WI38 (cell line): ENCODE measurements around the gene PDE4DIP.
"Not testable (repeated sequence)": the region's sequence is repeated elsewhere in the genome, so short reads cannot be mapped to it uniquely, and the experiment has no call there.

ENCODE experiments used
- H3K4me3 ChIP-seq: 2 replicates; pipeline ENCODE4 v1.5.1; 2011; ENCODE audit warnings: low read depth, mild to moderate bottlenecking, control low read depth, low read length

Gene PDE4DIP

GRCh38 chr1:148969126-148969525 lies 124.9 kb downstream of the PDE4DIP start:
- H3K4me3 ChIP-seq = not testable (repeated sequence)

GRCh38 chr1:148975453-148975852 lies 131.2 kb downstream of the PDE4DIP start:
- not testable (repeated sequence) for H3K4me3 ChIP-seq

DNA sequence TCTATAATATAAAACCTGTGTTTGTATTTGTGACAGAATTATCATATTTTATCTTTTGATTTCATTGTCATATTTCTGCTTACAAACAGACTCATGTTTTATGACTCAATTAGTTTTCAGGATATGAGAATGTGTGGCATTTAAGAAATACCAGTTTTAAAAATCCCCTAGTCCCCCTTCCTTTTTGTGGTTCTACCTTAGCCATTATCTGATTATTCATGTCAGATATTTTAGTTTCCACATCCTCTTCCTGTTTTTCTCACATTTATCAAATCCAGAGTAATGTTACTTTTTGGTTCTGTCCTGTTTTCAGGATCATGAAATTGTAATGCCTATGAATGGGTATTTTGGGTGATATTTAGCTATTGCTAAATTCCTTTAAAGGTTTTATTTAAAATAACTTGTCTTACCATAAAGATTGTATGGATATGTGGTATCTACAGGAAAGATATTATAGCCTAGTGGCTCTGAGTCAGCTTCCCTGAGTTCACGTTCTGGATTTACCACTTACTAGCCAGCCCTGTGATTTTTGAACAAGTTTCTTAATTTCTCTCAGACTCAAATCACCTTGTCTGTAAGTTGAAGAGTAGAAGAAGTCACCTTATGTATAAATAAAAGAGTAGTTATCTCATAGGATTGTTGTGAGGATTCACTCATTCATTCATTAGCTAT lies 131.8 kb downstream of the PDE4DIP start:
- not testable (repeated sequence) for H3K4me3 ChIP-seq

DNA sequence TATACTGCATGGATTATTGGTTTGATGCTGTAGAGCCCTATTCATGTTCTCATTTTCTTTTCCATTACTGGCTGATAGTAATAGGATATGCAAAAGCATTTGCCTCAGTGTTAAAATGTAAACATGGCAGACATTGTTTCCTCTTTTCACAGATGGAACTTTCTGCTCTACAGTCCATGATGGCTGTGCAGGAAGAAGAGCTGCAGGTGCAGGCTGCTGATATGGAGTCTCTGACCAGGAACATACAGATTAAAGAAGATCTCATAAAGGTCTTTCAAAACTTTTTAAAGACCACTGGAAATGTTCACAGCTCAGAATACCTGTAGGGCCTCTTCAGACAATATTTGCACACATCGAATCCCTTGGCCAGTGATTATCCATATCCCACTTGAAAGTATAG lies 133.6 kb downstream of the PDE4DIP start:
- not testable (repeated sequence) for H3K4me3 ChIP-seq

- H3K4me3 ChIP-seq = not testable (repeated sequence)
These were observed 145.2 kb downstream of the PDE4DIP start for GRCh38 chr1:148989378-148989777.

DNA sequence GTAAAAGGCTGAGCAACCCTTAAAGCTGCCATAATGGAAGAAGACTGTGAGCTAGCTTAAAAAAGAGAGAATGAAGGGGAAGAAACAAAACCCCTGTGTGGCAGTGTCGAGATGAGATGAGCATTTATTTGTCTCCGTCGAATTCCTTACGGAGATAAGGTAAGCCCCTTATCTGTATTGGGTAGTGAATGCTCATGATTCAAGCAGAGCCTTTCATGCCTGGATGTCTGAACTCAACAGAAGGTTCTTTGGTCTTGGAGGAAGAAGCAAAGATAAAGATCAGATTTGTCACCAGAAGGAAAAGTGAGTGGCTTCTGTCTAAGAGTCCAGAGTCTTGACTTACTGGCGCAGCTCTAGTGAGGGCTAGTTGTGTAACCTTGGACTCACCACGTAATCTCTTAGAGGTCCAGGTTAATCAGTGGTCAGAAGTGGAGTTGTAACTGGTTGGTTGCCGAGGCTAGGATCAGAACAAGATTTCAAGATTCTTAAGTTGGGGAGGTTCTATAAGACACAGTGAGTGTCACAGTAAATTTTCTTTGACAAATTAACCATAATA lies 146.1 kb downstream of the PDE4DIP start:
- not testable (repeated sequence) for H3K4me3 ChIP-seq

DNA sequence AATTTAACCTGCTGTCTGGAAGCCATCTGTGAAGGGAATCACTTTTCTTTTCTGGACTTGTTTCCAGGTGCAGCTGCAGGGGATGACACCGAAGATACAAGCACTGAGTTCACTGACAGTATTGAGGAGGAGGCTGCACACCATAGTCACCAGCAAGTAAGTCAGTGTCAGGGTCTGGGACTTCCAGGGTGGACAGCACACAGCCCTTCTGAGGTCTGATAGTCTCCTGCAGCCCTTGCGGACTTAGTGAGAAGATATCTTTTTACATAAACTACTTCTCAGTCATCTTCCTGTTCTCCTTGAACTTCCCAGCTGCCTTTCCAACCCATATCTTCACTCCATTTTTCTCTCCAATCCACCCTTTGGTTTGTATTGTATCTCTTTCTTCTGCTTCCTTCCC lies 147.6 kb downstream of the PDE4DIP start:
- not testable (repeated sequence) for H3K4me3 ChIP-seq

DNA sequence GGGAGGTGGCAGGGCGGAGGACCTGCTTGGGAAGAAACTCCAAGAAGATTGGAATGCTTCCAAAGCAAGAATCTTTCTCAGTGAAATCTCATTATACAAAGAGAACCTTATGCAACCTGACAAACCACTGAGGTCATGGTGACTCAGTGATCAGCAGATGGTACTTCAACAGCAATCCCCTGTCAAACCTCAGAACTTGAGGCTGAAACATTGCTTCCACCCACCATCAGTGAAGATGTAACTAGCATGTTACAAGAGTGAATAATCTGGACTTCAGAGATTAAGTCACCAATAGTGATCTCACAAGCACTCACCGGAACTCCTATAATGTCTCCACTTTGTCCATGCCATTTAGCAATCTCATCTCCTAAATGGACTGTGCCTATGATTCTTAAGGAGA lies 148.1 kb downstream of the PDE4DIP start:
- not testable (repeated sequence) for H3K4me3 ChIP-seq

DNA sequence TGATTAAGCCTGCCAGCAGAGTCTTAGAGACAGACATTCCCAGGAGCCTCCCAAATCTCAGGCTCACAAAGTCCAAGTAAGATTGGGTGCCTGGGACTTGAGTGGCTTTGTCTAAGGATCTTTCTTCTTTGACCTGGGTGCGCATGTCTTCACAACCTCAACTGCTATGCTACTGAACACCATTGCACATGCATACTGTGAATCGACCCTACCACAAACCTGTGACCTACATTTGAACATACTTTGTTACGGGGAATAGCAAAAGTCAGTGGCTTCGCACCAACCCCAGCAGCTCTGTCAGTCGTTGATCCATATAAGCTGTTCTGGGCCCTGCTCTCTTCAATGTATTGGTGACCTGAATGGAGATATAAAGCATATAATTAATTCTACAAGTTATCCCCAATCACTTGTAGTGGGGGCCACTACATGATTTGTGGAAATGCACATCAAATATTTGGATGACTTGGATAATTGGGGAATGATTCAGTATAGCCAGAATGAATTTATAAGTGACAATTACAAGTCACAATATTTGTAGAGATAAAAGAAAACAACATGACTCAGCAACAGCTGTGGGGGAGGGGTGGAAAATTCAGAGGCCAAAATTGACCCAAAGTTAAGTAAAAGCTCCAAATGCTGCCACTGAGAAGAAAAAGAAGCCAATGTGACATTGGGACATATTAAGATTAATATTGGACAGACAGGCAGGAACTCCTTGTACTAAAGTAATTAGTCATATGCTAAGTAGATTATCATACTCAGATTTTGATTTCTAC lies 152.4 kb downstream of the PDE4DIP start:
- H3K4me3 ChIP-seq = not testable (repeated sequence)

- not testable (repeated sequence) for H3K4me3 ChIP-seq
These were observed 153.2 kb downstream of the PDE4DIP start for GRCh38 chr1:148997405-148997804.

- not testable (repeated sequence) for H3K4me3 ChIP-seq
These were observed 158.4 kb downstream of the PDE4DIP start for GRCh38 chr1:149002664-149003063.

DNA sequence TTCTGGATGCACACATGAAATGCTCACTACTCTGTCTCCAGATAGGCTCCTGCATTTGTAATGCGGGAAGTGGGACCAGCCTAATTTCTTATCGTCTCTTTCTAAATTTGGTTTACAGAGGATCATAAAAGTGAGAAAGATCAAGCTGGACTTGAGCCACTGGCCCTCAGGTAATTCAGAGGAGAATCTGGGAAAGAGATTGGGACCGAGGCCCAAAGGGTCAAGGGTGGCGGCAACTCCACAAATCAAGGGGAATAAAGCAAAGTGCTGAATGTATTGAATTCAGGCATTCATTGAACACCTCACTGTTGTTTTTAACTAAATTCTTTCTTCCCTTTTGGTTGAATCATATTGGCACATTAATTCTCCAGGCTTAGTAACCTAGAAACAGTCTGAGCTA lies 164.1 kb downstream of the PDE4DIP start:
- not testable (repeated sequence) for H3K4me3 ChIP-seq

GRCh38 chr1:149008769-149009168 lies 164.5 kb downstream of the PDE4DIP start:
- H3K4me3 ChIP-seq = not testable (repeated sequence)

DNA sequence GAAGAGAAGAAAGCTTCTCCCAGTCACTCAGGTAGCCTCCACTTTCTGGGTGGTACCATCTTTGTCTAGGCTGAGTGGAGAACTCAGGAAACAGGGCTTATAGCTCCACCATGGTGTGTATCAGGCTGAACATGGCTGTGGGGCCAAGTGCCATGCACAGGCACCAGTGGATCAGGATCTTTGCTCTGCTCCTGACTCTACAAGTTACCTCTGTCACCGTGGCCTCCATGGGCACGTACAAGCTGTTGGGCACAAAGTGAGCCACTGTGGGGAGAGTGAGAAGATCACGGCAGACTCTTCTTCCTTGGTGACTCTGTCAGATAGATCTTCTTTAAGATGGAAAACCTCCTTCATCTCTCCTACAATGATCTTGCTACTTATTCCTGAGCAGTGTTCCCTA lies 165.5 kb downstream of the PDE4DIP start:
- H3K4me3 ChIP-seq = not testable (repeated sequence)

DNA sequence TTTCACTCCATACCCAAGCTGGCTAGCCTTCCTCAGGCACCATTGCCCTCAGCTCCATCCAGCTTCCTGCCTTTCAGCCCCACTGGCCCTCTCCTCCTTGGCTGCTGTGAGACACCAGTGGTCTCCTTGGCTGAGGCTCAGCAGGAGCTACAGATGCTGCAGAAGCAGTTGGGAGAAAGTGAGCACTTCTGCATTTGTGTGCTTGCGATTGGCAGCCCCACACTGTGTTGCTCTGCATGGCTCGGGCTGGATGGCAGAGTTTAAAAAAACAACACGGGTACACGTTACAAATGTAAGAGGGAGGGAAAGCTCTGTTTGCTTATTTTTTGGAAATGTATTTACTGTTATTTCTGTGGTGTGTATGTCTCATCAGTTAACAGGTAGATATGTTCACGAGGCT lies 168.4 kb downstream of the PDE4DIP start:
- not testable (repeated sequence) for H3K4me3 ChIP-seq

DNA sequence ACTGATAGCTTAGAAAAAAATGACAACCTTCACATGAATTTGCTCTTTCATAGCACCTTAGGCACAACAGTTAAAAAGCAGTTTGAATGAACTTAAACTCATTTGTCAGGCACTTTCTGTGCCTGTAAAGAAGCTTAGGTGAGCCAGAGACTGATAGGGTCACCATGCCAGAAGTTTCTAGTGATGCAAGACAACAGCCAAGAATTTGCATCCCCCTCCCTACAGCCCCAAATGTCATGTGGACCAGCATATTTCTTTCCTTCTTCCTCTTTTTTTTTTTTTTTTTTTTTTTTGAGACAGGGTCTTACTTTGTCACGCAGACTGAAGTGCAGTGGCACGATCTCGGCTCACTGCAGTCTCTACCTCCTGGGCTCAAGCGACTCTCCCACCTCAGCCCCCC lies 169.3 kb downstream of the PDE4DIP start:
- not testable (repeated sequence) for H3K4me3 ChIP-seq

GRCh38 chr1:149015522-149015921 lies 171.3 kb downstream of the PDE4DIP start:
- H3K4me3 ChIP-seq = not testable (repeated sequence)

DNA sequence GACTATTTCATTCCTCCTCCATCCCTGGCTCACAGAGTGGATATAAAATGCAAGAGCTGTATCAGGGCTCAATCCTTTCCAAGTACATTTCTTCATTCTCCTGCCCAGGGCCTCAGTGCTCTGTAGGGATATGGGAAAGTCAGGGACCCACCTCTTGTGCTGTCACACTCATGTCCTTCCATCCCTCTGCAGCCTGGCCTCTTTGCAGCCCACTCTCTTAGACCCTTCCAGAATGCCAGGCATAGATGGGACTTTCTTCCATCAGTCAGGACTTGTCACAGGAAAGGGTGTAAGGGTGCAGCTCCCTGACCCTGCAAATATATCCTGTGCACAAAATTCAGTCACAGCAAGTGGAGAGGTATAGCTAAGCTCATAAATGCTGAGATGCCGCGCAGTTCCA lies 172.4 kb downstream of the PDE4DIP start:
- H3K4me3 ChIP-seq = not testable (repeated sequence)

GRCh38 chr1:149018577-149018976 lies 174.3 kb downstream of the PDE4DIP start:
- not testable (repeated sequence) for H3K4me3 ChIP-seq

GRCh38 chr1:149024327-149024726 lies 180.1 kb downstream of the PDE4DIP start:
- H3K4me3 ChIP-seq = not testable (repeated sequence)

GRCh38 chr1:149033916-149034315 lies 189.7 kb downstream of the PDE4DIP start:
- not testable (repeated sequence) for H3K4me3 ChIP-seq

GRCh38 chr1:149043056-149043455 lies 198.8 kb downstream of the PDE4DIP start:
- H3K4me3 ChIP-seq = not testable (repeated sequence)
